GM12891 (cell line): ENCODE data around the gene PHETA1.
"Not testable (repeated sequence)": the region's sequence is repeated elsewhere in the genome, so short reads cannot be mapped to it uniquely, and the experiment has no call there.

ENCODE experiments used
- PAX5 ChIP-seq: IDR thresholded peaks from 2 replicates; pipeline ENCODE4 v1.6.1; 2011; ENCODE audit warnings: low read length, moderate library complexity, mild to moderate bottlenecking; ENCODE audit not compliant: insufficient read depth, severe bottlenecking
- POLR2A ChIP-seq: IDR thresholded peaks from 2 replicates; pipeline ENCODE4 v1.6.1; 2011; ENCODE audit warnings: low read depth, low read length, control low read depth
- POLR2AphosphoS5 ChIP-seq: IDR thresholded peaks from 2 replicates; pipeline ENCODE4 v1.6.1; 2011; ENCODE audit warnings: low read depth, low read length, control low read depth
- POU2F2 ChIP-seq: IDR thresholded peaks from 2 replicates; pipeline ENCODE4 v1.6.1; 2011; ENCODE audit warnings: low read depth, mild to moderate bottlenecking, control low read depth, low read length, moderate library complexity
- SPI1 ChIP-seq: IDR thresholded peaks from 2 replicates; pipeline ENCODE4 v1.6.1; 2011; ENCODE audit warnings: low read depth, low read length, control low read depth
- TAF1 ChIP-seq: IDR thresholded peaks from 2 replicates; pipeline ENCODE4 v1.6.1; 2011; ENCODE audit warnings: low read depth, low read length, control low read depth

DNA sequence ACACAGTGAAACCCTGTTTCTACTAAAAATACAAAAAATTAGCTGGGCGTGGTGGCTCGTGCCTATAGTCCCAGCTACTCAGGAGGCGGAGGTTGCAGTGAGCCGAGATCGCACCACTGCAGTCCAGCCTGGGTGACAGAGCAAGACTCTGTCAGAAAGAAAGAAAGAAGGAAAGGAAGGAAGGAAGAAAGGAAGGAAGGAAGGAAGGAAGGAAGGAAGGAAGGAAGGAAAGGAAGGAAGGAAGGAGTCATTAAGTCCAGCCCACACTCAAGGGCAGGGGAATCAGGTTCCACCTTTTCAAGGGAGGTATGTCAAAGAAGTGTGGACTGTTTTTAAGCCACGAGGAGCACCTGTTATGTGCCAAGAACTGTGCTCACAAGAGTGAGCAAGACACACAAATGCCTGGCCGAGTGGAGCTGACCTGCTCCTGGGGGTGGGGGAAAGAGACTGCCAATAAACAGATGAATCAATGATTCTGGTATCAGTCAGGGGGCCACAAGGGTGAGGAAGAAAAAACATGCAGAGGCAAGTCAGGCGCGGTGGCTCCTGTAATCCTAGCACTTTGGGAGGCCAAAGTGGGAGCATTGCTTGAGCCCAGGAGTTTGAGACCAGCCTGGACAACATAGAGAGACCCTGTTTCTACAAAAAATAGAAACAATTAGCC, 31.0 kb upstream of the PHETA1 start:
- TF ChIP-seq POLR2A, TAF1, POLR2AphosphoS5, PAX5, SPI1, POU2F2: not testable (repeated sequence)
